Neural progenitor cell (in vitro differentiated cells): ENCODE data around the gene CCNY. TPM values are rescaled to one million over a fixed set of nuclear protein-coding genes. Genes with fewer than 3 reads are reported as not detected.
A peak's percentile ranks its signal among the peaks of the same experiment; 100 is the strongest.
"Not testable (repeated sequence)": the region's sequence is repeated elsewhere in the genome, so short reads cannot be mapped to it uniquely, and the experiment has no call there.

Experiments
- DNase-seq: peaks from one replicate; pipeline ENCODE4 v3.0.0-alpha.2; 2016; ENCODE audit warnings: low spot score
- H2AFZ ChIP-seq: fragments of 200-600 bp; sonication (generic); replicated peaks from 2 replicates; pipeline ENCODE4 v1.6.1; 2016; ENCODE audit warnings: antibody characterized with exemption
- H3F3A ChIP-seq: fragments of 200-600 bp; sonication (generic); 2 replicates; pipeline ENCODE4 v1.6.1; 2016; ENCODE audit warnings: antibody characterized with exemption, low read depth
- H3K27ac ChIP-seq: fragments of 200-600 bp; sonication (generic); 2 replicates; pipeline ENCODE4 v1.5.1; 2016; ENCODE audit warnings: mild to moderate bottlenecking
- H3K27me3 ChIP-seq: fragments of 200-600 bp; sonication (generic); 2 replicates; pipeline ENCODE4 v1.6.1; 2016; ENCODE audit warnings: mild to moderate bottlenecking, moderate library complexity
- H3K36me3 ChIP-seq: fragments of 200-600 bp; sonication (generic); 2 replicates; pipeline ENCODE4 v1.5.1; 2016
- H3K4me1 ChIP-seq: fragments of 200-600 bp; sonication (generic); 2 replicates; pipeline ENCODE4 v1.6.1; 2016; ENCODE audit warnings: mixed run types
- H3K4me2 ChIP-seq: fragments of 200-600 bp; sonication (generic); 2 replicates; pipeline ENCODE4 v1.6.1; 2016
- H3K4me3 ChIP-seq: fragments of 200-600 bp; sonication (generic); 2 replicates; pipeline ENCODE4 v1.5.1; 2016
- H3K79me2 ChIP-seq: fragments of 200-600 bp; sonication (generic); 2 replicates; pipeline ENCODE4 v1.6.1; 2016; ENCODE audit warnings: low read depth
- H3K9ac ChIP-seq: fragments of 200-600 bp; sonication (generic); 2 replicates; pipeline ENCODE4 v1.6.1; 2016
- H3K9me3 ChIP-seq: fragments of 200-600 bp; sonication (generic); 2 replicates; pipeline ENCODE4 v1.5.1; 2016; ENCODE audit warnings: low read depth
- H4K20me1 ChIP-seq: fragments of 200-600 bp; sonication (generic); 2 replicates; pipeline ENCODE4 v1.6.1; 2016; ENCODE audit warnings: low read depth
- H3K27ac Mint-ChIP-seq: 3 replicates; pipeline ENCODE4 v1.8.0; 2021; ENCODE audit warnings: mixed read lengths
- H3K27me3 Mint-ChIP-seq: 2 replicates; pipeline ENCODE4 v1.8.0; 2022; ENCODE audit warnings: low read depth, mild to moderate bottlenecking, inconsistent platforms, moderate library complexity, mixed read lengths; ENCODE audit not compliant: insufficient read depth
- H3K36me3 Mint-ChIP-seq: 3 replicates; pipeline ENCODE4 v1.8.0; 2021; ENCODE audit warnings: mixed read lengths
- H3K4me1 Mint-ChIP-seq: 3 replicates; pipeline ENCODE4 v1.8.0; 2021; ENCODE audit warnings: mixed read lengths
- H3K4me3 Mint-ChIP-seq: 3 replicates; pipeline ENCODE4 v1.8.0; 2021; ENCODE audit warnings: mild to moderate bottlenecking, moderate library complexity, mixed read lengths
- H3K9me3 Mint-ChIP-seq: 3 replicates; pipeline ENCODE4 v1.8.0; 2020; ENCODE audit warnings: mixed read lengths
- CTCF ChIP-seq: fragments of 200-600 bp; sonication (generic); IDR thresholded peaks from 2 replicates; pipeline ENCODE4 v1.5.1; 2017; ENCODE audit warnings: antibody characterized with exemption, mild to moderate bottlenecking
- EZH2 ChIP-seq: fragments of 200-600 bp; sonication (generic); IDR thresholded peaks from 2 replicates; pipeline ENCODE4 v1.6.1; 2017; ENCODE audit warnings: antibody characterized with exemption, mild to moderate bottlenecking, moderate library complexity
- EZH2phosphoT487 ChIP-seq: fragments of 200-600 bp; sonication (generic); IDR thresholded peaks from 2 replicates; pipeline ENCODE4 v1.6.1; 2017; ENCODE audit warnings: antibody characterized with exemption
- total RNA-seq: library from RNA; depleted of rRNA; stranded (reverse); fragments of >200 nt; gene quantifications from 2 replicates; pipeline ENCODE4 v1.2.3, GENCODE V29; 2015; ENCODE audit warnings: low replicate concordance

The CCNY gene
- total RNA-seq, 1 donor from 2014 or later = 46.7 TPM

GRCh38 chr10:35406003-35406630 is 69.8 kb downstream of the CCNY start:
- peaks cover 90% of the 10 kb centered on the region for H3K79me2 ChIP-seq
- H3K27me3 Mint-ChIP-seq, H3K27ac Mint-ChIP-seq, H3K9me3 Mint-ChIP-seq, H3K4me3 ChIP-seq, H3F3A ChIP-seq, H3K9me3 ChIP-seq, H2AFZ ChIP-seq, H3K36me3 ChIP-seq, H3K4me1 ChIP-seq, H3K4me3 Mint-ChIP-seq, H3K27ac ChIP-seq, DNase-seq, H3K4me2 ChIP-seq, H3K27me3 ChIP-seq, H3K36me3 Mint-ChIP-seq, H3K9ac ChIP-seq: not testable (repeated sequence)
- H4K20me1 ChIP-seq = peaks cover 29% of the 10 kb centered on the region
- peaks cover 17% of the 10 kb centered on the region for H3K4me1 Mint-ChIP-seq

DNA sequence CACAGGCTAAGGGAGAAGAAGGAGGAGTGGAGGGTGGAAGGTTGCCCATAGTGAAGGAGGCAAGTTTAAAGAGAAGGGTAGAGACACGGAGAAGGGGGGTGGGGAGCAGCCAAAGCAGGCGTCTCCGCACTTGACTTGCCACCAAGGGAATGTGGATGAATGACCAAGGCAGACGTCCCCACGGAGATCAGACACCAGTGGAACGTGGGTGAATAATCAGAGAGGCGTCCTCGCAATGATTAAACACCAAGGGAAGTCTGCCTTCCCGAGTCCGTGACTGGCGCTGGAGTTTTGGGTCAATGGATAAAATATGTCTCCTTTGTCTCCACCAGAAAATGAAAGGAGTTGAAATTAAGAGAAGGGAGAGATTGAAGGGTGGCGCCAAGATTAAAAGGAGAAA is 71.4 kb downstream of the CCNY start:
- H3K27ac ChIP-seq, H3K27me3 ChIP-seq, H3K9me3 Mint-ChIP-seq, H3K4me1 ChIP-seq, H3K27ac Mint-ChIP-seq, H3K4me2 ChIP-seq, H3K36me3 ChIP-seq, DNase-seq, H3F3A ChIP-seq, H3K9me3 ChIP-seq, H3K4me3 ChIP-seq, H3K36me3 Mint-ChIP-seq, H3K9ac ChIP-seq, H3K4me3 Mint-ChIP-seq, H3K27me3 Mint-ChIP-seq, H2AFZ ChIP-seq: not testable (repeated sequence)
- H3K79me2 ChIP-seq = peaks cover 87% of the 10 kb centered on the region
- peaks cover 17% of the 10 kb centered on the region for H3K4me1 Mint-ChIP-seq
- peaks cover 34% of the 10 kb centered on the region for H4K20me1 ChIP-seq

- Histone ChIP-seq H3K27me3 (no peaks in the 10 kb centered on the region), H3K4me1 (peaks cover 5% of the 10 kb centered on the region), H4K20me1 (peaks cover 45% of the 10 kb centered on the region), H3K79me2 (peaks cover 74% of the 10 kb centered on the region), H3K4me2 (no peak overlapping the region), H3K27ac (no peak overlapping the region), H3K4me3 (no peak overlapping the region), H3K36me3 (no peaks in the 10 kb centered on the region), H3F3A (no peaks in the 10 kb centered on the region), H3K9ac (no peak overlapping the region), H2AFZ (no peak overlapping the region), H3K9me3 (no peaks in the 10 kb centered on the region)
- Mint-ChIP-seq H3K4me1 (peaks cover 17% of the 10 kb centered on the region), H3K27me3 (peaks cover 3% of the 10 kb centered on the region), H3K9me3 (peaks cover 3% of the 10 kb centered on the region), H3K36me3 (no peaks in the 10 kb centered on the region), H3K27ac (peak overlapping the region; percentile 13), H3K4me3 (no peak overlapping the region)
- TF ChIP-seq EZH2phosphoT487 (no peak), EZH2 (no peak), CTCF (no peak)
- DNase-seq = no peak
These were observed 72.8 kb downstream of the CCNY start for GRCh38 chr10:35409094-35409582.

- H2AFZ ChIP-seq = no peak overlapping the region
- DNase-seq = no peak
- peaks cover 3% of the 10 kb centered on the region for H3K9me3 Mint-ChIP-seq
- H3K4me3 Mint-ChIP-seq = no peak overlapping the region
- H3K4me1 Mint-ChIP-seq = peaks cover 22% of the 10 kb centered on the region
- H3K9me3 ChIP-seq = no peaks in the 10 kb centered on the region
- H3K4me1 ChIP-seq = peaks cover 5% of the 10 kb centered on the region
- H3F3A ChIP-seq = no peaks in the 10 kb centered on the region
- no peaks in the 10 kb centered on the region for H3K36me3 Mint-ChIP-seq
- H3K4me3 ChIP-seq = no peak overlapping the region
- H3K9ac ChIP-seq = no peak overlapping the region
- H3K36me3 ChIP-seq = no peaks in the 10 kb centered on the region
- no peak overlapping the region for H3K27ac Mint-ChIP-seq
- no peak overlapping the region for H3K4me2 ChIP-seq
- peaks cover 49% of the 10 kb centered on the region for H4K20me1 ChIP-seq
- no peaks in the 10 kb centered on the region for H3K27me3 ChIP-seq
- TF ChIP-seq EZH2phosphoT487 = no peak
- TF ChIP-seq CTCF = no peak
- no peak for TF ChIP-seq EZH2
- H3K79me2 ChIP-seq = peaks cover 73% of the 10 kb centered on the region
- no peak overlapping the region for H3K27ac ChIP-seq
- H3K27me3 Mint-ChIP-seq = peaks cover 3% of the 10 kb centered on the region
These were observed 73.5 kb downstream of the CCNY start for GRCh38 chr10:35409808-35410207.
